Measurements from ENCODE around the gene PALM. TPM values are rescaled to one million over a fixed set of nuclear protein-coding genes. Genes with fewer than 3 reads are reported as not detected.

The PALM gene
- total RNA-seq, 3 donors from 2014 or later, result 16.1 to 61.0 (median 35.1) TPM

DNA sequence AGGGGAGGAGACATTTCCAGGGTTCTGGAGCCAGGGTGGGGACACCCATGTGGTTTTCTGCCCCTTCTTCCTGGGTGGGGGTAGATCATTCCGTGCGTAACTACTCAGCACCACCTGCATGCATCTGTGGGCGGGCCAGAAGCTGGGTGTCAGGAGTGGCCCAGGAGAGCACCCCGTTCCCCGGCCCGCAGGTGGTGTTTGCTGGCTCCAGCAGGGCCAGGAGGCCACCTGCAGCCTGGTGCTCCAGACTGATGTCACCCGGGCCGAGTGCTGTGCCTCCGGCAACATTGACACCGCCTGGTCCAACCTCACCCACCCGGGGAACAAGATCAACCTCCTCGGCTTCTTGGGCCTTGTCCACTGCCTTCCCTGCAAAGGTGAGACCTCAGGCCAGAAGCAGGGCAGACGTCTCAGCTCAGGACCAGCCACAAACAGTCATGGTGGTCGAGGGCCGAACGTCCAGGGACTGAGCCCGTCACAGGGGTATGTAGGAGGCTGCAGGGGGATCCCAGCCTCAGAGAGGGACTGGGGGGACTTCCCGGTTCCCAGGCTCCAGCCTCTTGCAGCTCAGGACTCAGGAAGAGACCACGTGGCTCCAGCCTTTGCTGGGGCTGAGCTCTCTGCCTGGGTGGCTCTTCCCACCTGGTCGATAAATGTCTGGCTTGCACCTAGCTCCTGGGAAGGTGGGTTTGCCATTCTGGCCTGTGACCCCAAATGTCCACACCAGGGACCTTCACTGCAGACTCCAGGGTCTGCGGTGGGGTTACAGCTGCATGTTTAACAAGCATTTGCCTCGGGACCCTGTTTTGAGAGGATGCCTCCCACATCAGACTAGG lies 30.9 kb upstream of the PALM start:
- intact Hi-C loops (cut with DNase I; ENCODE audit: low total_unique reads), result no loop called here
- peaks cover 9 to 15% of the 10 kb centered on the region in 2 donors for H3K4me1 ChIP-seq
- H3K27ac ChIP-seq, result peak overlapping the region; percentile 76 to 93
- TF ChIP-seq POLR2A (IDR thresholded peaks at IDR 0.05) (no peak), POLR2AphosphoS5 (IDR thresholded peaks at IDR 0.05) (no peak)
- H3K9me3 ChIP-seq, result no peaks in the 10 kb centered on the region
- peak overlapping the region; percentile 56 to 81 (median 63) for H3K4me3 ChIP-seq
- H3K36me3 ChIP-seq, result no peaks in the 10 kb centered on the region
- no peak for DNase-seq (ENCODE audit: low spot score in 2 of 2)
- no peaks in the 10 kb centered on the region for H3K27me3 ChIP-seq

DNA sequence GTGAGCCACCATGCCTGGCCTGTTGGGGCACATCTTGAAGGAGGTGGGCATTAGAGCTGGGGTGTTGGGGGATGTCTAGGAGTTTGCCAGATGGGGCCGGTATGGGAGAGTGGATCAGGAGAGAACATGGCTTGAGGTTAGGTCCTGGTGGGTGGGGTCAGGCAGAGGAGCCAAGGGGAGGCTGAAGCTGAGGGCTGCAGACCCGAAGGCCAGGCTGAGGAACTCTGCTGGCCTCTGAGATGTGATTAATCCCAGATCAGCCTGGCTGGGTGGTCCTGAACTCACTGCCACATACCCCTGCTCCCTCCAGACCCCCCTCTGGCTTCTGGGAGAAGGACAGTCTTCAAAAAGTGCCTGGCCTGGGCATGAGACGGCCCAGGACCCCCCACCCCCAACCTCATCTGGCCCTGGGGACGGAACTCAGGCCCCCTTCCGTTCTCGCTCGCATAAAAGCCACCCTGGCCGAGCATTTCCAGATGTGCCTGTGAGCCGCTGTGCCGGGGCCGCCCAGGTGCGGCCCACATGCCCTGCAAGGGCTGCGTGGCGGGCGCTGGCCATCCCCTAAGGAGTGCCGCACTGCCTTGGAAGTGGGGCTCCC lies 29.8 kb upstream of the PALM start:
- no peaks in the 10 kb centered on the region for H3K27me3 ChIP-seq
- DNase-seq (ENCODE audit: low spot score in 2 of 2), result peak in 1 of 2 donors; percentile 51
- H3K9me3 ChIP-seq, result no peaks in the 10 kb centered on the region
- no peak for TF ChIP-seq CTCF (IDR thresholded peaks at IDR 0.05)
- no peak for TF ChIP-seq POLR2AphosphoS5 (IDR thresholded peaks at IDR 0.05)
- TF ChIP-seq POLR2A (IDR thresholded peaks at IDR 0.05), result no peak
- peaks cover 9 to 15% of the 10 kb centered on the region in 2 donors for H3K4me1 ChIP-seq
- H3K36me3 ChIP-seq, result no peaks in the 10 kb centered on the region
- intact Hi-C loops (cut with DNase I; ENCODE audit: low total_unique reads), result no loop called here
- H3K4me3 ChIP-seq, result peak overlapping the region; percentile 44 to 99 (median 72)
- peak overlapping the region; percentile 90 to 98 for H3K27ac ChIP-seq

GRCh38 chr19:679418-680286 lies 29.1 kb upstream of the PALM start:
- DNase-seq (ENCODE audit: low spot score in 2 of 2), result peak in 1 of 2 donors; percentile 55
- H3K4me1 ChIP-seq, result peaks cover 9 to 15% of the 10 kb centered on the region in 2 donors
- intact Hi-C loops (cut with DNase I; ENCODE audit: low total_unique reads), result no loop called here

GRCh38 chr19:680287-681028 lies 28.3 kb upstream of the PALM start:
- TF ChIP-seq POLR2A (IDR thresholded peaks at IDR 0.05) (no peak), POLR2AphosphoS5 (IDR thresholded peaks at IDR 0.05) (peak; percentile 39 to 83 (median 80)), CTCF (IDR thresholded peaks at IDR 0.05) (peak in 1 of 3 donors; percentile 51)
- Histone ChIP-seq H3K36me3 (no peaks in the 10 kb centered on the region), H3K4me1 (peaks cover 9 to 15% of the 10 kb centered on the region in 2 donors), H3K27me3 (no peaks in the 10 kb centered on the region), H3K4me3 (peak overlapping the region; percentile 44 to 99 (median 72)), H3K9me3 (no peaks in the 10 kb centered on the region), H3K27ac (peak overlapping the region; percentile 90 to 98)
- intact Hi-C loops (cut with DNase I; ENCODE audit: low total_unique reads), result no loop called here
- peak; percentile 100 for DNase-seq (ENCODE audit: low spot score in 2 of 2)

More at GRCh38 chr19:679418-680286, 29.1 kb upstream of the PALM start:
- H3K9me3 ChIP-seq, result no peaks in the 10 kb centered on the region
- peak overlapping the region; percentile 90 to 98 for H3K27ac ChIP-seq
- H3K36me3 ChIP-seq, result no peaks in the 10 kb centered on the region
- no peak for TF ChIP-seq CTCF (IDR thresholded peaks at IDR 0.05)
- TF ChIP-seq POLR2A (IDR thresholded peaks at IDR 0.05), result no peak
- TF ChIP-seq POLR2AphosphoS5 (IDR thresholded peaks at IDR 0.05), result peak in 2 of 3 donors; percentile 5 to 10
- peak overlapping the region; percentile 44 to 99 (median 72) for H3K4me3 ChIP-seq
- no peaks in the 10 kb centered on the region for H3K27me3 ChIP-seq
